Body of pancreas (tissue), 4 donors: ENCODE measurements around the gene RNF130. TPM values are rescaled to one million over a fixed set of nuclear protein-coding genes. Genes with fewer than 3 reads are reported as not detected.

ENCODE experiments used
- ATAC-seq: fragments of 150-250 bp; one replicate; pipeline ENCODE4 v1.9.1; 2016
- DNase-seq, 4 donors: peaks; one replicate each; pipeline ENCODE4 v3.0.0-alpha.2; 2019
- H3K27ac ChIP-seq, 4 donors: fragments of 200-600 bp; sonication (generic); 1 replicate in 3 of 4; 2 replicates in 1 of 4; pipeline versions ENCODE4 v1.5.1 to v1.6.1; 2016 to 2019; ENCODE audit warnings: mild to moderate bottlenecking in 1 of 4, mixed read lengths in 1 of 4, moderate library complexity in 1 of 4
- H3K27me3 ChIP-seq, 2 donors: fragments of 200-600 bp; sonication (generic); one replicate each; pipeline ENCODE4 v1.6.0; 2016; ENCODE audit warnings: mild to moderate bottlenecking in 1 of 2
- H3K36me3 ChIP-seq, 2 donors: fragments of 200-600 bp; sonication (generic); replicated peaks in 1 of 2; 2 replicates each; pipeline ENCODE4 v1.5.1; 2016; ENCODE audit warnings: low read depth in 2 of 2; ENCODE audit not compliant: insufficient read depth in 1 of 2
- H3K4me1 ChIP-seq: fragments of 200-600 bp; sonication (generic); one replicate; pipeline ENCODE4 v1.6.0; 2016
- H3K4me3 ChIP-seq, 2 donors: fragments of 200-600 bp; sonication (generic); 1 replicate in 1 of 2; 2 replicates in 1 of 2; pipeline ENCODE4 v1.5.1; 2016 to 2019
- H3K9me3 ChIP-seq, 3 donors: fragments of 200-600 bp; sonication (generic); 1 replicate in 2 of 3; 2 replicates in 1 of 3; pipeline ENCODE4 v1.5.1; 2016
- POLR2A ChIP-seq, 3 donors: fragments of 450-650 bp; IDR thresholded peaks; one replicate each; pipeline ENCODE4 v1.6.1; 2016; ENCODE audit warnings: antibody characterized with exemption in 3 of 3, mild to moderate bottlenecking in 2 of 3
- WGBS, 2 donors: methylation state at CpG; one replicate each; pipeline ENCODE4 v1.1.5; 2017; 5-methylcytosine and 5-hydroxymethylcytosine counted together
- intact Hi-C: fragments of 100-400 bp; cut with DNase I; formaldehyde crosslinking; loops from one replicate; pipeline ENCODE4 v1.15.1; 2023
- total RNA-seq, 2 donors: library from RNA; depleted of rRNA; stranded (reverse); fragments of >200 nt; gene quantifications; one replicate each; pipeline ENCODE4 v1.1.0, GENCODE V29; 2016
- TF ChIP-seq, protein P1 (sequence below), 7 experiments: fragments of 450-650 bp in 4 of 7; fragments of 200-600 bp in 3 of 7; sonication (generic) in 3 of 7; IDR thresholded peaks; one replicate each; pipeline ENCODE4 v1.5.1; 2016 to 2019; ENCODE audit warnings: antibody characterized with exemption in 7 of 7

RNF130 gene
- total RNA-seq, 2 donors from 2014 or later = 32.3 to 58.9 TPM

DNA sequence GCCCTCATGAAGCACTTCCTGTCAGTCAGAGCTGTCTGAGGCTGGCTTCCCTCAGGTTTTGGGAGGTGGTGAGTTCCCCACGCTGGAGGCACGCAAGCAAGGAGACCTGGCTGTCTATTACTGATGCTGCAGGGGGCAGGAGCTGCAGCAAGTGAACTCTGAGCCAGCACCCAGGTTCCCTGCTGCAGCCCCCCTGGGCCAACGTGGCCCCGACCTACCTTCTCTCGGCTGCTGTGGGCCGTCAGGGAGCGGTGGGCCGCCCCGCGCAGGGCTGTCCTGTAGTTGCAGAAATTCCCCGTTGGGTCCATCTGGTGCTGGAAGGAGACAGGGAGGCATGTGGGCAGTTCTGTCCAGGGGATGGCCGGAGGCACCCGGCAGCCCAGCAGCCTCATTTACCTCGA is 46.8 kb upstream of the RNF130 start:
- intact Hi-C loops = no loop called here
- Histone ChIP-seq H3K4me1 (no peaks in the 10 kb centered on the region), H3K27me3 (no peaks in the 10 kb centered on the region), H3K4me3 (no peak overlapping the region), H3K9me3 (no peaks in the 10 kb centered on the region), H3K27ac (no peak overlapping the region), H3K36me3 (no peaks in the 10 kb centered on the region)
- 89% methylated on average over 14 of the region's 14 CpGs; no CpG with 5 or more reads in 1 of the 2 donors for WGBS, 2 donors
- ATAC-seq = no peak
- no peak for TF ChIP-seq POLR2A (IDR thresholded peaks at IDR 0.05)
- TF ChIP-seq, protein P1, sequence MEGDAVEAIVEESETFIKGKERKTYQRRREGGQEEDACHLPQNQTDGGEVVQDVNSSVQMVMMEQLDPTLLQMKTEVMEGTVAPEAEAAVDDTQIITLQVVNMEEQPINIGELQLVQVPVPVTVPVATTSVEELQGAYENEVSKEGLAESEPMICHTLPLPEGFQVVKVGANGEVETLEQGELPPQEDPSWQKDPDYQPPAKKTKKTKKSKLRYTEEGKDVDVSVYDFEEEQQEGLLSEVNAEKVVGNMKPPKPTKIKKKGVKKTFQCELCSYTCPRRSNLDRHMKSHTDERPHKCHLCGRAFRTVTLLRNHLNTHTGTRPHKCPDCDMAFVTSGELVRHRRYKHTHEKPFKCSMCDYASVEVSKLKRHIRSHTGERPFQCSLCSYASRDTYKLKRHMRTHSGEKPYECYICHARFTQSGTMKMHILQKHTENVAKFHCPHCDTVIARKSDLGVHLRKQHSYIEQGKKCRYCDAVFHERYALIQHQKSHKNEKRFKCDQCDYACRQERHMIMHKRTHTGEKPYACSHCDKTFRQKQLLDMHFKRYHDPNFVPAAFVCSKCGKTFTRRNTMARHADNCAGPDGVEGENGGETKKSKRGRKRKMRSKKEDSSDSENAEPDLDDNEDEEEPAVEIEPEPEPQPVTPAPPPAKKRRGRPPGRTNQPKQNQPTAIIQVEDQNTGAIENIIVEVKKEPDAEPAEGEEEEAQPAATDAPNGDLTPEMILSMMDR (IDR thresholded peaks at IDR 0.05) = no peak
- no peak for DNase-seq

DNA sequence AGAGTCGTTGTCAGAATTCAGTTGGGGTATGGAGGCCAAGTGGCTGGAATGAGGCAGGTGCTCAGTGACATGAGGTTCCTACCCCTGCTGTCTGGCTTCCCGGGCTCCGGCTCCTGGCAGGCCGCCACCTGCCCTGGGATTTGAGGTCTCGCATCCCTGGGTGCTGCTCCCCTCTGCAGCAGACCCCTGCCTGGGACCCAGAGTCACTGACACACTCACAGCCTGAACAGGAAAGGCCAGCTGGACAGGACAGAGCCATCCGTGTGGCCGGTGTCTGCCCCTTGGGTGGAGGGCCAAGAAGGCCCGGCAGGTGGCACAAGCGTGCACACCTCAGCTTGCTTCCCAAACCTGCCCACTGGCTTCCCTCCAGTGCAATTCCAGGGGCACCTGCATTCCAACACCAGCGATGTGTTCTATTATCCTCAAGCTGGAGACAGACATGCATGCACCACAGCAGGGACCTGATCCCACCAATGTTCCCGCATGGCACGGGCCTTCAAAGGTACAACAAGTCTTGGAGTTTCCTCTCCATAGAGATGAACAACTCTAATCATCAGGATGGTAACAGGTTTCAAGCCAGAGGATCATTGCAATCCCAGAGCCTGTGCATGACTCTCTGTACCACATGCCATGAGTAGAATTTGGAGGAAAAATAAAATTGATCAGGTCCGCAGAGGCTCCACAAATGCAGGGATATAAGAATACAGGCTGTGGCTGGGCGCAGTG is 45.6 kb upstream of the RNF130 start:
- intact Hi-C loops = no loop called here
- WGBS, 2 donors = 58 to 76% methylated on average over 4 to 14 of the region's 14 CpGs
- DNase-seq = peak; percentile 24 to 70 (median 44)
- Histone ChIP-seq H3K4me3 (no peak overlapping the region), H3K27me3 (no peaks in the 10 kb centered on the region), H3K4me1 (no peaks in the 10 kb centered on the region), H3K27ac (no peak overlapping the region), H3K36me3 (no peaks in the 10 kb centered on the region), H3K9me3 (no peaks in the 10 kb centered on the region)
- ATAC-seq = peak; percentile 57
- no peak for TF ChIP-seq POLR2A (IDR thresholded peaks at IDR 0.05)
- TF ChIP-seq, protein P1 (IDR thresholded peaks at IDR 0.05) = peak; percentile 24 to 63 (median 43)

DNA sequence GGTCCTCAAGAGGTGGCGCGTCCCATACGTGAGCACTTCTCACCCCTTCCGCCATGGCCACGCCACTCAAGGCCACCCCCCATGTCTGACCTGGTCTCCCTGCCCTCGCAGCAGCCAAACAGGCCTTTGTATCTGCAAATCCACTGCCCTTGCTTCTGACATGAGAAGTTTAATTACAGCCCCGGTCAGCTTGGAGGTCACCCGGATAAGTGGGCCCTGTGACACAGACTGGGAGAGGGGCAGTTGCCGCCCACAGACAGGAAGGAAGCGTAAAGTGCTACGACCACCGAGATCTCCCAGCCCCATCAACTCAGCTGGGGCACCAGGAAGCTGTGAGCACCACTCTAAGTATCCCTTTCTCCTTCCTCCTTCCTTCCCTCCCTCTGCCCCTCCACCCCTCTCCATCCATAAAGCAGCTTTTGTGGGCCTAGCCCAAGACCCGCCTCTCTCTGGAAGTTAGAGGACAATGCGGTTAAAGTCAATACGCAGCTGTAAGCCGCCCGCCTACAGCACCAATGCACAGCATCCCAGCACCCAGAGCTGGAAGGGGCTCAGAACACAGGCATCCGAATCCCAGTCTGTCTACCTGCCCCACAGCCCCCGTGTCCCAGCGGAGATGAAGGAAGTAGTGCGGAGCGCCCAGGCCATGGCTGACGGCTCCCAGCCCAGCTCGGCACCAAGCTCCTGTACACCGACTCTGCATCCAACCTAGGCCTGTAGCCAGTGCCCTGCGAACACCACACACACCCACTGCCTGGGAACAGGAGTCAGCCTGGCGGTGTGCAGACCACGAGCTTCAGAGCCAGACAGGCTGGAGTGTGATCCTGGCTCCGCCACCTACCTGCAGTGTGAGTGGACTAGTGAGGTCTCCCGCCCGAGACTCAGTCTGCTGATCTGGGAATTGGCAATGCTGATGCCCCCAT is 44.8 kb upstream of the RNF130 start:
- H3K9me3 ChIP-seq = no peaks in the 10 kb centered on the region
- TF ChIP-seq, protein P1 (IDR thresholded peaks at IDR 0.05) = no peak
- no peak for TF ChIP-seq POLR2A (IDR thresholded peaks at IDR 0.05)
- no peaks in the 10 kb centered on the region for H3K4me1 ChIP-seq
- H3K36me3 ChIP-seq = no peaks in the 10 kb centered on the region
- H3K4me3 ChIP-seq = no peak overlapping the region
- 78 to 80% methylated on average over 27 to 29 of the region's 31 CpGs for WGBS, 2 donors
- no peaks in the 10 kb centered on the region for H3K27me3 ChIP-seq
- no peak for DNase-seq
- H3K27ac ChIP-seq = no peak overlapping the region
- ATAC-seq = no peak
- intact Hi-C loops = no loop called here

DNA sequence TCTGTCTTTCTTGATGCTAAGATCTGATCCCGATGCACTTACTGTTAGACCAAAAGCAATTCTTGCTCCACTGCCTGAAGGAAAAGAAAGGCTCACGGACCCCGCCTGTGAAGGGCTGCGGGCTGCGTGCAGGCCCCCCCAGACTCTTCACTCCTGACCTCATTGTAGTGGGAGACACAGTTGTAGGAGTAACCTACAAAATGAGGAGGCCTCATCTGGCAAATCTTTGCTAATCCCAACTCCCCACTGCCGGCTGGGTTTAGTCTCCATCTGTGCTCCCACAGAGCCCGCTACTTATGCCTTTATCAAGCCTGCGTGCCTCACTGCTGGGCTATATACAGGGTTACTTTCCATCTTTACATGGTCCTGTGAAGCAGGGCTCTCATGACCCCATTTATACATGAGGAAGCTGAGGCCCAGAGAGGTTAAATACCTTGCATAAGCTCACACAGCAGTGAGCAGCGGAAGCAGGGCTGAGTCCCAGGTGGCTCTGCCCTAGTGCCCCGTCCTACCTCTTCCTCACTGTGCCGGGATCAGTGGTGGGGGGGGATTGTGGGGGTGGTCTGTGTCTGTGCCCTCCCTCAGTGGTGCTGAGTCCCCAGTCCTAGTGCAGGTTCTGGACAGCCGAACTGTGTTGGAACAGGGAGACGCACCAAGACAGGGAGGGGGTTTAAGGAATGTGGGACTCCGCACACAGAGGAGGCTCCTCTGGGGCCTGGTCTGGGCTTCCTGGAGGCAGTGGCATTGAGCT is 43.9 kb upstream of the RNF130 start:
- DNase-seq (no peak), ATAC-seq (no peak)
- Histone ChIP-seq H3K27me3 (no peaks in the 10 kb centered on the region), H3K27ac (no peak overlapping the region), H3K36me3 (no peaks in the 10 kb centered on the region), H3K4me1 (no peaks in the 10 kb centered on the region), H3K9me3 (no peaks in the 10 kb centered on the region), H3K4me3 (no peak overlapping the region)
- whole genome bisulfite sequencing, 2 donors = 89% methylated on average over 10 to 14 of the region's 14 CpGs
- TF ChIP-seq POLR2A (IDR thresholded peaks at IDR 0.05) = no peak
- TF ChIP-seq, protein P1 (IDR thresholded peaks at IDR 0.05) = no peak
- intact Hi-C loops = no loop called here
